Daoy (cell line): ENCODE data around the gene CDKN1A. TPM values are rescaled to one million over a fixed set of nuclear protein-coding genes. Genes with fewer than 3 reads are reported as not detected.

Experiments
- DNase-seq: peaks from one replicate; pipeline ENCODE4 v3.0.0-alpha.2; 2015; ENCODE audit warnings: low read depth
- total RNA-seq: library from RNA; depleted of rRNA; stranded (reverse); fragments of >200 nt; shearing (Covaris generic); gene quantifications from 2 replicates; pipeline ENCODE4 v1.2.3, GENCODE V29; 2014

The CDKN1A gene
- total RNA-seq, 1 experiment from 2014 or later, result 48.8 TPM

DNA sequence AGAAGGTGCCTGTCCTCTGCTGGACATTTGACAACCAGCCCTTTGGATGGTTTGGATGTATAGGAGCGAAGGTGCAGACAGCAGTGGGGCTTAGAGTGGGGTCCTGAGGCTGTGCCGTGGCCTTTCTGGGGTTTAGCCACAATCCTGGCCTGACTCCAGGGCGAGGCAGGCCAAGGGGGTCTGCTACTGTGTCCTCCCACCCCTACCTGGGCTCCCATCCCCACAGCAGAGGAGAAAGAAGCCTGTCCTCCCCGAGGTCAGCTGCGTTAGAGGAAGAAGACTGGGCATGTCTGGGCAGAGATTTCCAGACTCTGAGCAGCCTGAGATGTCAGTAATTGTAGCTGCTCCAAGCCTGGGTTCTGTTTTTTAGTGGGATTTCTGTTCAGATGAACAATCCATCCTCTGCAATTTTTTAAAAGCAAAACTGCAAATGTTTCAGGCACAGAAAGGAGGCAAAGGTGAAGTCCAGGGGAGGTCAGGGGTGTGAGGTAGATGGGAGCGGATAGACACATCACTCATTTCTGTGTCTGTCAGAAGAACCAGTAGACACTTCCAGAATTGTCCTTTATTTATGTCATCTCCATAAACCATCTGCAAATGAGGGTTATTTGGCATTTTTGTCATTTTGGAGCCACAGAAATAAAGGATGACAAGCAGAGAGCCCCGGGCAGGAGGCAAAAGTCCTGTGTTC, 1.3 kb upstream of the CDKN1A start:
- DNase-seq, result no peak

- no peak for DNase-seq
These were observed 594 bp upstream of the CDKN1A start for GRCh38 chr6:36677753-36678487.

DNA sequence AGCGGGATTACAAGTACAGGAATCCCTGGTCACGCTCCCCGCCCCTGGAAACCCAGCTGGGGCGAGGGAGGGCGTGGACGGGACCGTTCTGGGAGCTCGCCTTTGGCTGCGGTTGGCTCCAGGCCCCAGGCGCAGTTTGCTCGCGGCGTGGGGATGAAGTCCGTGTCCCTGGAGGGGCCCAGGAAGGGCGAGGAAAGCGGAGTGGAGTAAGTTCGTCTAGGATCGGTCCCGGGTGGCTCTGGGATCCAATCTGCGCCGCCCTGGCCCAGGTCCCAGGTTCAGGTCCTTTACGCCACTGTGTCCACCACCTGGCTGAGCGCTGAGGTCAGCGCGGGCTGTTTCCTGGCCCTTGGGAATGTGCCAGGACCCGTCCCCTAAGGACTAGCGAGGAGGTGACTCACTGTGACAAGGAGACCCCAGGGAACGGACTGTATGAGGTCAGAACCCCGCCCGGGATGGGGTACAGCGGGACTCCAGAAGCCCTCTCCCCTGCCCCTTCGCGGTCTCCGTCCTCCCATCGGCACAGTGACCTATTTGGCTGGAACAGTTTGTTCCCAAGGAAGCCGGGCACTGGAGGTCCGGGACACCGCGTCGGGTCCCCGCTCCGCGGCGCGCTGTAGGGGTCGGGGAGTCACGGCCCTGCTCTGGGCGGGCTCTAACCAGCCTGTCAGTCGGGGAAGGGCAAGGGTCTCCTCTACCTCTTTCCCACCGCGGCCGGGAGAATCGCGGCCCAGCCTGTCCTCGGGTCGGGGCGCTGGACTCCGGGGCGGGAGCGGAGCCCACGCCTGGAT, 724 bp downstream of the CDKN1A start:
- DNase-seq, result peak; percentile 82

- DNase-seq, result peak; percentile 79
These were observed 4.0 kb downstream of the CDKN1A start for GRCh38 chr6:36682328-36683144.

DNA sequence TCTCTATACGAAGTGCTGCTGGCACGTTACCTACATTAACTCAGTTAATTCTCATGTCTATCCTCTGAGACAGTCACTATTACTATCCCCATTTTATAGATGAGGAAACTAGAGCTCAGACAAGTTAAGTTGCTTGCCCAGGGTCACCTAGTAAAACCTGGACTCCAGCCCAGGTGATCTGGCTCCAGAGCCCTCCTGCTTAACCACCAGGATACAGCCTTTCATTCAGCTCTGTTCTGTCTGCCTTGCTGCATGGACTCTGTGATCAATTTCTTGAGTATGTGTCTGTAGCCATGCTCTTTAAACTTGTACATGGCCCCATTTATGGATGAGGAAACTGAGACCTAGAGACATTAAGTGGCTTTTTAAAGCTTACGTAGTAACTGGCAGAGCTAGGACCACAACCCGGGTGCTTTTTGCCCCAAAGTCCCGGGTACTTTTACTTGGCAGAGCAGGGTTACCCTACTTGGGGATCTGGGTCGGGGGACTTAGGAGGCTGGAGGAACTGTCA, 4.7 kb downstream of the CDKN1A start:
- no peak for DNase-seq

GRCh38 chr6:36683656-36684446, 5.3 kb downstream of the CDKN1A start:
- DNase-seq, result no peak

GRCh38 chr6:36684447-36684812, 5.9 kb downstream of the CDKN1A start:
- DNase-seq, result no peak

GRCh38 chr6:36685166-36685924, 6.8 kb downstream of the CDKN1A start:
- no peak for DNase-seq

- DNase-seq, result no peak
These were observed 7.6 kb downstream of the CDKN1A start for GRCh38 chr6:36685926-36686667.

DNA sequence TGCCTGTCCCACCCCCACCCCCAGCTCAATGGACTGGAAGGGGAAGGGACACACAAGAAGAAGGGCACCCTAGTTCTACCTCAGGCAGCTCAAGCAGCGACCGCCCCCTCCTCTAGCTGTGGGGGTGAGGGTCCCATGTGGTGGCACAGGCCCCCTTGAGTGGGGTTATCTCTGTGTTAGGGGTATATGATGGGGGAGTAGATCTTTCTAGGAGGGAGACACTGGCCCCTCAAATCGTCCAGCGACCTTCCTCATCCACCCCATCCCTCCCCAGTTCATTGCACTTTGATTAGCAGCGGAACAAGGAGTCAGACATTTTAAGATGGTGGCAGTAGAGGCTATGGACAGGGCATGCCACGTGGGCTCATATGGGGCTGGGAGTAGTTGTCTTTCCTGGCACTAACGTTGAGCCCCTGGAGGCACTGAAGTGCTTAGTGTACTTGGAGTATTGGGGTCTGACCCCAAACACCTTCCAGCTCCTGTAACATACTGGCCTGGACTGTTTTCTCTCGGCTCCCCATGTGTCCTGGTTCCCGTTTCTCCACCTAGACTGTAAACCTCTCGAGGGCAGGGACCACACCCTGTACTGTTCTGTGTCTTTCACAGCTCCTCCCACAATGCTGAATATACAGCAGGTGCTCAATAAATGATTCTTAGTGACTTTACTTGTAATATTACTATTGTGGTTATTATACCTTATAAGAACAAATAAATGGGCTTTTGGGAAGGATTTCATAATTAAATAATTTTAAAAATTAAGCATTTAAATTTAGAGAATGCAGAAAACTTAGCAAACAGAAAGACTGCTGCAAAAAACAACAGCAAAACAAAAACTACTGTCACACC, 8.4 kb downstream of the CDKN1A start:
- DNase-seq, result no peak

GRCh38 chr6:36688063-36688738, 9.7 kb downstream of the CDKN1A start:
- DNase-seq, result no peak

DNA sequence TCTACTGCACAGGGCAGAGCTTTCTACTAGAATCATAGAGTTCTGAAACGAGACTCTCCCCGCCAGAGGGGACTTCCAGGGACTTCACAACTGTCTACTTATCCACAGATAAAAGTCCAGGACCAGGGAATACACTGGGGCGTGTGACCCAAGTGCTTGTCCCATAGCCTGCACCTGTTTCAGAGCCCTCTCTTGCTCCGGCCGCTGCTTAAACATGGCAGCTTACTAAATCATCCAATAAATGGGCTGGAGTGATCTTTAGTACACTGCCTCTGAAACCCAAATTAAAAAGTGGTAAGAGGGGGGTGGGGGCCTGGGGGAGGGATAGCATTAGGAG, 10.2 kb downstream of the CDKN1A start:
- DNase-seq, result no peak

DNA sequence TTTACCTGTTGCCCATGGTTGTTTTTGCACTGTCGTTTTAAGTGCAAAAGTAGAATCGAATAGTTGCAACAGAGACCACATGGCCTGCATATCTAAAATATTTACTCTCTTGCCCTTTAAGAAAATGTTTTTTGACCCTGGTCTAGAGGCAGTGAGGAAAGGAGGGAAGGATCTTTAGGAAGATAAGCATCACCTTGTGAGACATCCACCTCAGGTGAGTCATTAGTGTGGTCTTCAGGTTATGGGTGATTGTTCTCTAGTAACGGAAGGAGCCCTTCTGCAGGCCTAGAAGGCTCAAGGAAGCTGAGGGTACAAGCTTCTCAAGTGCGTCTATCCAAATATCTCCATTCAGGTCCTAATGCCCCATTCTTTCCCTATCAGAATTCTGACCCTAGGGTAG, 12.5 kb downstream of the CDKN1A start:
- no peak for DNase-seq

- no peak for DNase-seq
These were observed 13.1 kb downstream of the CDKN1A start for GRCh38 chr6:36691612-36692011.

DNA sequence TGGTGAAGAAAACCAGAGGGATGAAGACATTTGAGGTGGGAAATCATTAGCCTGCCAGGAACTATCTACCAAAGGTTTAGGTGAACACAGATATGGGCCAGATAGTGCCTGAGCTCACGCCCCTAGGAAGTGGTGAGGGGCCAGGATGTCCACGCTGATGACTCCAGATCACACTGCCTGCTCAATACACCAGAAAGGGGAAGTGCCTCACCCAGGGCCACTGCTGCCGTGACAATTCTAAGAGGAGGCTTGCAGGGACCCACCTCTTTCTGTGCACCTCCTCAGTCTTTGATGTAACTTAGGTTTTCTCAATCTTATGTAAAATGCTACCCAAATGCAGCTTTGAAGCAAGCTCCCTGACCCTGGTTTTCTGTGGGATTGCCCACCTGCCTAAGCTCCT, 13.7 kb downstream of the CDKN1A start:
- no peak for DNase-seq

DNA sequence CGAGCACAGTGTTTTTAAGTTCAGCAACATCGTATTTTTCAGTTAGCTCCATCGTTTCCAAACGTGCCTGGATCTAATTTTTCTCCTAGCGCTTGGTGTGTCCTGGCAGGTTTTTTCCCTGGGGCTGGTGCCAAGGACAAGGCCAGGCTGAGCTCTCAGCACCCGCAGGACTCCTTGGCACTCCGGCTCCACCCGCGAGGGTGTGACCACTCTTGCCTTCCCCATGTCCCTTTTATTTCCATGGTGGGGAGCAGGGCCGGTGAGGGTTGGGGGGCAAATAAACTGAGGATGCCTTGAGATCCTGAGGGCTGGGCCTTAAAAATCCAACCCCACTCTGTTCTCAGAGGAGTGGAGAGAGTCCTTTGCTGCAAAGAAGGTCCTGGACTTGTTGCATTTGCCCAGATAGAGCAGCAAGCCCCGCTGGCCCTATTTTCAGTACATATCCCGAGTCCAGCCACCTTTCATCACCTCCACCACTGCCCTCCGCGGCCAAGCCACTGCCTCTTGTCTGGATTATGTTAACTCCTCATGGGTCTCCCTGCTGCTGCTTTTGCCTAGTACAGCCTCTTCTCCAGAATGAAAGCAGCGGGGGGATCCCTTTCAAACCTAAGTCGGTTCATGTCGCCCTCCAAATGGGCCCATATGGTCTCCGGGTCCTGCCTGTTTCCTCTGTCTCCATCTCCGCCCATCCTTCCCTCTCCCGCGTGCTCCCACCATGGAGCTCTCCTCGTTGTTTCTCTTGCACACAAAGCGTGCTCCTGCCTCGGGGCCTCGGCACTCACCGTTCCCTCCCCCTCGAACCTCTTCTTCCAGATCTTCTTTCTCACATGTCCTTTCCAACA, 14.6 kb downstream of the CDKN1A start:
- DNase-seq, result no peak

DNA sequence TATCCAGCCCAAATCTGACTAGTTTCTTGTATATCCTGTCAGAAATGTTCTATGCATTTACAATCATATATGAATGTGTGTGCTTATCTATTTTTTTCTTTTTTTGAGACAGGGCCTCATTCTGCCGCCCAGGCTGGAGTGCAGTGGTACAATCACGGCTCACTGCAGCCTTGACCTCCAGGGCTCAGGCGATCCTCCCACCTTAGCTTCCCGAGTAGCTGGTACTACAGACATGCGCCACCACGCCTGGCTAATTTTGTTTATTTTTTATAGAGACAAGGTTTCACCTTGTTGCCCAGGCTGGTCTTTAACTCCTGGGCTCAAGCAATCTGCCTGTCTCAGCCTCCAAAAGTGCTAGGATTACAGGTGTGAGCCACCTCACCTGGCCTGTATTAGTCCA, 16.1 kb downstream of the CDKN1A start:
- no peak for DNase-seq
